GM12878 (cell line): ENCODE data around the gene RASL10A. TPM values are rescaled to one million over a fixed set of nuclear protein-coding genes. Genes with fewer than 3 reads are reported as not detected.

Experiments used
- ATAC-seq: fragments of 200-7000 bp; cut with Tn5 transposase; 3 replicates; pipeline ENCODE4 v1.9.1; 2020; ENCODE audit warnings: mild to moderate bottlenecking, moderate library complexity
- BruUV-seq: library from RNA; stranded (reverse); fragments of 400-500 nt; replicated peaks from 2 replicates; lab custom pipeline; 2021; lab: Mats Ljungman, UMichigan
- CTCF ChIA-PET: fragments of 300-600 bp; sonication (Branson Sonifier 250); formaldehyde crosslinking; extraction: SDS; loops from one replicate; lab custom pipeline; 2021; ENCODE audit warnings: inconsistent platforms; lab: Yijun Ruan, JAX
- POLR2A ChIA-PET: fragments of 350-600 bp; formaldehyde crosslinking; extraction: SDS; loops from one replicate; lab custom pipeline; 2021; ENCODE audit warnings: inconsistent platforms; lab: Charles Lee
- RAD21 ChIA-PET: fragments of 300-600 bp; sonication (Branson Sonifier 250); formaldehyde crosslinking; loops from one replicate; lab custom pipeline; 2023; ENCODE audit warnings: antibody characterized with exemption; ENCODE audit not compliant: unreplicated experiment; lab: Charles Lee
- SMC1A ChIA-PET: fragments of 300-600 bp; sonication (Branson Sonifier 250); formaldehyde crosslinking; loops from one replicate; lab custom pipeline; 2023; ENCODE audit not compliant: unreplicated experiment, uncharacterized antibody; lab: Charles Lee
- DNase-seq: peaks from one replicate; pipeline ENCODE4 v3.0.0-alpha.2; 2011; ENCODE audit warnings: low read depth, low spot score
- FAIRE-seq: peaks from 3 replicates; lab custom pipeline; 2011; peaks lifted over from hg19 to GRCh38; lab: Jason Lieb, UNC
- H2AFZ ChIP-seq: 2 replicates; pipeline ENCODE4 v1.6.0; 2011; ENCODE audit warnings: low read depth, low read length, control low read depth; ENCODE audit not compliant: control insufficient read depth
- H3K27ac ChIP-seq: 2 replicates; pipeline ENCODE4 v1.5.1; 2011; ENCODE audit warnings: control low read depth; ENCODE audit not compliant: control insufficient read depth, insufficient read depth
- H3K27me3 ChIP-seq, 2 experiments: replicated peaks in 1 of 2; 2 replicates each; pipeline versions ENCODE4 v1.6.0 to v1.6.1; 2011; ENCODE audit warnings: low read length in 1 of 2; ENCODE audit not compliant: control insufficient read depth in 2 of 2, insufficient read depth in 2 of 2
- H3K36me3 ChIP-seq, 2 experiments: 2 replicates each; pipeline ENCODE4 v1.5.1; 2011; ENCODE audit warnings: low read length in 1 of 2; ENCODE audit not compliant: control insufficient read depth in 2 of 2, insufficient read depth in 2 of 2
- H3K4me1 ChIP-seq: 2 replicates; pipeline ENCODE4 v1.6.1; 2011; ENCODE audit warnings: mild to moderate bottlenecking, low read length, moderate library complexity, mixed read lengths; ENCODE audit not compliant: control insufficient read depth, insufficient read depth
- H3K4me2 ChIP-seq: 2 replicates; pipeline ENCODE4 v1.6.0; 2011; ENCODE audit warnings: control low read depth; ENCODE audit not compliant: control insufficient read depth, insufficient read depth
- H3K4me3 ChIP-seq: fragments of 200-600 bp; sonication (generic); 2 replicates; pipeline ENCODE4 v1.5.1; 2016
- H3K79me2 ChIP-seq: 2 replicates; pipeline ENCODE4 v1.6.0; 2011; ENCODE audit warnings: low read length; ENCODE audit not compliant: control insufficient read depth, insufficient read depth
- H3K9ac ChIP-seq: 2 replicates; pipeline ENCODE4 v1.8.0; 2011; ENCODE audit warnings: low read length, control low read depth, mixed read lengths; ENCODE audit not compliant: control insufficient read depth, insufficient read depth
- H3K9me3 ChIP-seq: replicated peaks from 3 replicates; pipeline ENCODE4 v1.5.1; 2011; ENCODE audit warnings: mild to moderate bottlenecking, low read length; ENCODE audit not compliant: control insufficient read depth, insufficient read depth
- H4K20me1 ChIP-seq: 2 replicates; pipeline ENCODE4 v1.6.0; 2011; ENCODE audit not compliant: control insufficient read depth, insufficient read depth
- NFIC ChIP-seq: IDR thresholded peaks from 2 replicates; pipeline ENCODE4 v1.6.1; 2012; ENCODE audit warnings: low read depth, mild to moderate bottlenecking, inconsistent platforms, low read length, moderate library complexity
- WGBS: methylation state at CpG from one replicate; pipeline ENCODE4 v1.1.6; 2016; ENCODE audit warnings: low lambda C conversion rate; ENCODE audit not compliant: insufficient replicate concordance, insufficient coverage; ENCODE audit errors: missing lambda C conversion rate; 5-methylcytosine and 5-hydroxymethylcytosine counted together
- in situ Hi-C: fragments of 300-500 bp; cut with MboI; formaldehyde crosslinking; loops from 9 replicates; pipeline ENCODE4 v1.14.3; 2018; ENCODE audit warnings: mixed read lengths
- intact Hi-C: fragments of 100-400 bp; cut with micrococcal nuclease; formaldehyde crosslinking; loops from one replicate; pipeline ENCODE4 v1.14.2; 2022; ENCODE audit not compliant: unreplicated experiment
- polyA plus RNA-seq, 11 experiments: library from polyadenylated mRNA; depleted of rRNA in 4 of 11; unstranded in 6 of 11; stranded (reverse) in 5 of 11; fragments of >200 nt; fragmentation: Nextera tagmentation in 4 of 11; fragmentation: Illumina TruSeq in 1 of 11; extraction: Ambion mirVana in 4 of 11; extraction: Trizol in 1 of 11; gene quantifications; 1 replicate in 1 of 11; 2 replicates in 10 of 11; pipeline versions ENCODE4 v1.2.1 to v1.2.3, GENCODE V29; 2011 to 2016; ENCODE audit warnings: inconsistent platforms in 2 of 11, missing spikeins in 2 of 11, low read depth in 1 of 11
- total RNA-seq, 4 experiments: library from RNA; depleted of rRNA in 3 of 4; stranded (reverse); fragments of >200 nt in 3 of 4; fragmentation: Illumina TruSeq in 1 of 4; extraction: Trizol in 1 of 4; gene quantifications; 2 replicates each; pipeline versions ENCODE4 v1.2.1 to v1.2.3, GENCODE V29; 2013 to 2021
- TF ChIP-seq, protein P1 (sequence below): IDR thresholded peaks from 2 replicates; pipeline ENCODE4 v1.6.1; 2011; ENCODE audit warnings: low read depth, mild to moderate bottlenecking, low read length, moderate library complexity, borderline replicate concordance; ENCODE audit errors: extremely low read depth
- TF ChIP-seq, protein P2 (sequence below): fragments of 450-650 bp; IDR thresholded peaks from 2 replicates; pipeline ENCODE4 v1.6.1; 2017; ENCODE audit warnings: mild to moderate bottlenecking, low read depth, inconsistent platforms; ENCODE audit not compliant: poor library complexity, severe bottlenecking
- TF ChIP-seq, protein P3 (sequence below): fragments of 450-650 bp; IDR thresholded peaks from 2 replicates; pipeline ENCODE4 v1.6.1; 2017; ENCODE audit warnings: mild to moderate bottlenecking, moderate library complexity

RASL10A gene
- total and polyA plus RNA-seq, 10 of the 15 experiments (the other 5 are each of a cell fraction or from before 2014, with no cell fraction given) = 0.12 to 0.46 (median 0.21) TPM; not detected in 6

DNA sequence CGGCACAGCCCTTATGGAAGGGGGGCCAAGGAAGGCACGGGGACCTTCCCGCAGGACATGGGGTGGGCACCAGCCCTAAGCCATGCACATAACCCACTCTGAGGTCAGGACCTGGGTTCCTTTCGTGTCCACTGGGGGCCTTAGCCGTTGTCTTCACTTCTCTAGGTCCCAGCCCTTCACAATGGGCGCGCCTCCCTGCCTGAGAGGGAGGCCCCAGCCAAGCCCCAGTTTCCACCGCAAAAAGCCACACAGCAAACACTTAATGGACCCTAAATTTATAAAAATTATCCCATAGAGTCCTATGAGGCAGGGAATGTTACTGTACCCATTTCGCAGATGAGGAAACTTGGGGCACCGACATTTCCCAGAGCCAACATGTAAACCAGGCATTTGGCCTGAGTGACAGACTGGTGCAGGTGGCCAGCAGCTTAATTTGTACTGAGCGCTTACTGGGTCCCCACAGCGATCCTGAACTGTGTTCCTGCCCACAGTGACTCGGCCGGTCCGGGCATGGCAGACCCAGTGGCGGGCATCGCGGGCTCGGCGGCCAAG is 7.8 kb downstream of the RASL10A start:
- no peak overlapping the region for H2AFZ ChIP-seq
- in situ Hi-C loops = no loop called here
- CTCF ChIA-PET = no interaction called here
- H3K27me3 ChIP-seq = peaks cover 2 to 7% of the 10 kb centered on the region in 2 experiments; a peak in 2 of 4 replicates
- RAD21 ChIA-PET = no interaction called here
- DNase-seq (no peak), FAIRE-seq (no peak), ATAC-seq (no peak)
- POLR2A ChIA-PET = no interaction called here
- SMC1A ChIA-PET = no interaction called here
- H4K20me1 ChIP-seq = no peaks in the 10 kb centered on the region
- WGBS = 81% methylated on average over 20 of the region's 20 CpGs
- no peak overlapping the region for H3K27ac ChIP-seq
- no TSS peak for BruUV-seq
- H3K4me2 ChIP-seq = no peak overlapping the region
- H3K4me3 ChIP-seq = no peak overlapping the region
- no peaks in the 10 kb centered on the region; the same call in 1 of the 2 replicates for H3K4me1 ChIP-seq
- intact Hi-C loops = no loop called here
- TF ChIP-seq, protein P1, sequence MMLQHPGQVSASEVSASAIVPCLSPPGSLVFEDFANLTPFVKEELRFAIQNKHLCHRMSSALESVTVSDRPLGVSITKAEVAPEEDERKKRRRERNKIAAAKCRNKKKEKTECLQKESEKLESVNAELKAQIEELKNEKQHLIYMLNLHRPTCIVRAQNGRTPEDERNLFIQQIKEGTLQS = no peak
- TF ChIP-seq, protein P2, sequence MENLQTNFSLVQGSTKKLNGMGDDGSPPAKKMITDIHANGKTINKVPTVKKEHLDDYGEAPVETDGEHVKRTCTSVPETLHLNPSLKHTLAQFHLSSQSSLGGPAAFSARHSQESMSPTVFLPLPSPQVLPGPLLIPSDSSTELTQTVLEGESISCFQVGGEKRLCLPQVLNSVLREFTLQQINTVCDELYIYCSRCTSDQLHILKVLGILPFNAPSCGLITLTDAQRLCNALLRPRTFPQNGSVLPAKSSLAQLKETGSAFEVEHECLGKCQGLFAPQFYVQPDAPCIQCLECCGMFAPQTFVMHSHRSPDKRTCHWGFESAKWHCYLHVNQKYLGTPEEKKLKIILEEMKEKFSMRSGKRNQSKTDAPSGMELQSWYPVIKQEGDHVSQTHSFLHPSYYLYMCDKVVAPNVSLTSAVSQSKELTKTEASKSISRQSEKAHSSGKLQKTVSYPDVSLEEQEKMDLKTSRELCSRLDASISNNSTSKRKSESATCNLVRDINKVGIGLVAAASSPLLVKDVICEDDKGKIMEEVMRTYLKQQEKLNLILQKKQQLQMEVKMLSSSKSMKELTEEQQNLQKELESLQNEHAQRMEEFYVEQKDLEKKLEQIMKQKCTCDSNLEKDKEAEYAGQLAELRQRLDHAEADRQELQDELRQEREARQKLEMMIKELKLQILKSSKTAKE = no peak
- no peak for TF ChIP-seq NFIC
- TF ChIP-seq, protein P3, sequence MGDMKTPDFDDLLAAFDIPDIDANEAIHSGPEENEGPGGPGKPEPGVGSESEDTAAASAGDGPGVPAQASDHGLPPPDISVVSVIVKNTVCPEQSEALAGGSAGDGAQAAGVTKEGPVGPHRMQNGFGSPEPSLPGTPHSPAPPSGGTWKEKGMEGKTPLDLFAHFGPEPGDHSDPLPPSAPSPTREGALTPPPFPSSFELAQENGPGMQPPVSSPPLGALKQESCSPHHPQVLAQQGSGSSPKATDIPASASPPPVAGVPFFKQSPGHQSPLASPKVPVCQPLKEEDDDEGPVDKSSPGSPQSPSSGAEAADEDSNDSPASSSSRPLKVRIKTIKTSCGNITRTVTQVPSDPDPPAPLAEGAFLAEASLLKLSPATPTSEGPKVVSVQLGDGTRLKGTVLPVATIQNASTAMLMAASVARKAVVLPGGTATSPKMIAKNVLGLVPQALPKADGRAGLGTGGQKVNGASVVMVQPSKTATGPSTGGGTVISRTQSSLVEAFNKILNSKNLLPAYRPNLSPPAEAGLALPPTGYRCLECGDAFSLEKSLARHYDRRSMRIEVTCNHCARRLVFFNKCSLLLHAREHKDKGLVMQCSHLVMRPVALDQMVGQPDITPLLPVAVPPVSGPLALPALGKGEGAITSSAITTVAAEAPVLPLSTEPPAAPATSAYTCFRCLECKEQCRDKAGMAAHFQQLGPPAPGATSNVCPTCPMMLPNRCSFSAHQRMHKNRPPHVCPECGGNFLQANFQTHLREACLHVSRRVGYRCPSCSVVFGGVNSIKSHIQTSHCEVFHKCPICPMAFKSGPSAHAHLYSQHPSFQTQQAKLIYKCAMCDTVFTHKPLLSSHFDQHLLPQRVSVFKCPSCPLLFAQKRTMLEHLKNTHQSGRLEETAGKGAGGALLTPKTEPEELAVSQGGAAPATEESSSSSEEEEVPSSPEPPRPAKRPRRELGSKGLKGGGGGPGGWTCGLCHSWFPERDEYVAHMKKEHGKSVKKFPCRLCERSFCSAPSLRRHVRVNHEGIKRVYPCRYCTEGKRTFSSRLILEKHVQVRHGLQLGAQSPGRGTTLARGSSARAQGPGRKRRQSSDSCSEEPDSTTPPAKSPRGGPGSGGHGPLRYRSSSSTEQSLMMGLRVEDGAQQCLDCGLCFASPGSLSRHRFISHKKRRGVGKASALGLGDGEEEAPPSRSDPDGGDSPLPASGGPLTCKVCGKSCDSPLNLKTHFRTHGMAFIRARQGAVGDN = no peak
- H3K9ac ChIP-seq = no peak overlapping the region
- no peaks in the 10 kb centered on the region for H3K36me3 ChIP-seq
- no peaks in the 10 kb centered on the region; the same call in 2 of the 3 replicates for H3K9me3 ChIP-seq
- no peaks in the 10 kb centered on the region for H3K79me2 ChIP-seq
